ENCODE data around the gene NTRK2.

Gene NTRK2

DNA sequence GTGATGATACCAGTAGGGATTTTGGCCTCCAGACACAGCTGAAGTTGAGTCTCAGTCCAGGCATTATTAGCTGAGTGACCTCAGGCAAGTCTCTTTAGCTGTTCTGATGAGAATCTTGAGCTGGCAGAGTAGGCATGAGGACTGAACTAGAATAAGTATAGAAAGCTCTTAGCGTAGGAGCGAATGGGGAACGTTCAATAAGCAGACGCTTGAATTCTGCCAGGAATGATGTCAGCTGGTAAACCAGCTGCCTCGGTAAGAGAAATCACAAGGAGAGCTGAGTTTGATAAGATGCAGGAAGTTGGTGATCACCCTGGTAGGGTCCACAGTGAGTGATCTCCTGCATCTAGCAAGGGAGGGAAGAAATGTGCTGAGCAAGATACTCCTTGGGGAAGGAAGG is 280.4 kb downstream of the NTRK2 start:
- no peak for DNase-seq

DNA sequence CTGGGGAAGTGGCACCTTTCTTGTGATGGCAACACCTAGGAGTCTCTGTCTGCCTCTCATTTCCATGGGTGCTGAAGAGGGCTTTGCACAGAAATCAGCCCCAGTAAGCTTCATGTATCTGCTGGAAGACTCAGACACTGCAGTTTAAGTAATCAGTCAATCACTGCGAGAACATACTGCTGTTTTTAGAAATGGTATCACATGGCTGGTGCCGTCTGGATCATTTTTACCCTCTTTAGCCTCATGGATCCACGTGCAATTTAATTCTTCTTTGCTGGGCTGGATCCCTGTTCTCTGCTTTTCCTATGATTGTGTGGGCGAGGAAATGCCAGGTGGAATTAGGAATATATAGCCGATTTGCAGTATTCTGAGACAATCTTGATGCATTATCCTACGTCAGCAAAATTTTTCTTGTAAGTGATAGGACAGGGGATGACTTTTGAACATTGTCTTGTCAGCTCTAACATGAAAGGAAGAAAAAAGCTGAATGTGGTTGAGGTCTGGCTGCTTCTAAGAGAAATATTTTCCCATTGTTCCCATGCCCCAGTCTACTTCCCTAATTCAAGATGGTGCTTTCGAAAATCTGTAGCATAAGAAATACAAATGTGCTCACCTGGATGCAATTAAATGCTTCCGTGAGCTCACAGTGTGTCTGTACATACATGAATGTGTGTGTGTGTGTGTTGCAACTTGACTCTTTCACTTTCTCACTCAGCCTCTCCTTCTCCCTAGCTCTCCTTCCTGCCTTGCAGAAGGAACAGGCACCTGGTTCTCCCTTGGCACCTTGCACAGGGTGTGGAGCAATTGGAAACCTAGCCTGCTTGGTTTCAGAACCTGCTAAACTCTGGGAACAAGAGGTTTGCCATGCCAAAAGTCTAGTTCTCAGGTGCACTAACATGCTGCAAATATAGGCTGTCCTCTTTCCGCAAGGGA is 281.6 kb downstream of the NTRK2 start:
- no peak for DNase-seq

DNA sequence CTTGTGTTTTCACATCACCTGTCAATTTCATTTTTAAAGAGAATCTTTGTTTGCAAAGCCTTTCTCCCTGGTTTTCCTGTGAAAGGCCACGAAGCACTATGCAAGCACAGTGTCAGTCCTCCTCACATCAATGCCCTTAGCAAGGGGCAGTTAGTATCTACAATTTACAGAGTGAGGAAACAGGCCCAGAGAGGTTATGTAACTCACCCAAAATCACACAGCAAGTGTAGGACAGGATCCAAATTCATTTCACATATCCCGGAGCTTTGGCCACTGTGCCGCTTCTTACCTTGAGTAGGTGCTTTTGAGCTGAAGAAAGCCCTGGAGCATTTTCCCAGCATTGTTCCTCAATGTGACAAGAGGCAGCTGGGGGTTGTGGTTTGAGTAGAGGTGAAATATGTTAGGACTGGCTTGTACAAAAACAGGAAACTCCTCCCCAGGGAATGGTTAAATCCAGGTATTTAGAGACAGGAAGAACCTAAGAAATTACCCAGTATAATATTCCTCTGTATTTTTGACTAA is 283.8 kb downstream of the NTRK2 start:
- DNase-seq: no peak

DNA sequence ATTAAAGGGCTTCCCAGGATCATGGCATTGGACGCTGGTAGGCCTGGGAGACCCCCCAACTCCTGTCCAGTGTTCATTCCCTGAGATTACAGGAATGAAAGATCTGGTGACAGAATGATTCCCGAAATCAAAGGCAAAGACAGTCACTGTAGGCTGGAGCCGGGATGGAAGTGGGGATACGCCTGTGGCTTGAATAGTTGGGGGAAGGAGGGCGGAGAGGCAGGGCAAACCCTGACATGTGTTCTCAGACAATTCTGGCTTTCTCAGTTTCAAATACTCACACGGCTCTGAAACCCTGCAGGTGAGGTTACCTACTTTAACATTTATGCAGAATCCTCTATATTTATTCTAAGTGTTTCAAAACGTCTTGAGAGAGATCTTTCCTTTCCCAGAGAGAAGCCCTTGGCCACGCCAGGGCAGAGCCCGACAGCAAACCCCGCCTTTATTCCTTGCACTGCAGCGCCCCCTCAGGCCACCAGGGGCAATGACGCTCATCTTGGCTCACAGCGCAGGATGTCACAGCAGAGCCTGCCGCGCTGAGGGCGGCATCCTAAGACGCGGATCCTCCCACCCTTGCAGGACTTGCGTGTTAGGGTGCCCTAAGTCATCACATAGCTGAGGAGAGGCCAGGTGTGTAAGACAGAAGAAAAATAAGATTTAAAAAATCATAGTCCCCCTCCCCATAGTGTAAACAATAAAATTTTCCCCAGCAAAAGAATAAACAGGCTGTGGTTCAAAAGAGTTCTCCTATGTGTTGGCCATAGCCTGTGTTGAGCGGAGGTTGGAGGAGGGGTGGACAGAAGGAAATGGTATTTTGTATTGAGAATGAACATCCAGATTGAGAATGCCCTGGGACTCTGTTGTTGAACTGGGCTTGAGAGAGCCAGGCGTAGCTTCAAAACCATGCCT is 284.5 kb downstream of the NTRK2 start:
- peak; percentile 29 for DNase-seq

DNA sequence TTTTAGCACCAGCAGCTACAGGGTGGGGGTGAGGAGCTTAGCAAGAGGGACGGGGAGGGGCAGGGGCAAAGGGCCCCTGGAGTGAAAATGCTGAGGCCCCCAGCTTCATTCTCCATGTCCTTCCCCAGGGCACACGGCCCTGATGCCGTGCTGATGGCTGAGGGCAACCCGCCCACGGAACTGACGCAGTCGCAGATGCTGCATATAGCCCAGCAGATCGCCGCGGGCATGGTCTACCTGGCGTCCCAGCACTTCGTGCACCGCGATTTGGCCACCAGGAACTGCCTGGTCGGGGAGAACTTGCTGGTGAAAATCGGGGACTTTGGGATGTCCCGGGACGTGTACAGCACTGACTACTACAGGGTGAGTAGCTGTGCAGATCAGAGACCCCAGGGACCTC is 285.6 kb downstream of the NTRK2 start:
- DNase-seq: no peak

DNA sequence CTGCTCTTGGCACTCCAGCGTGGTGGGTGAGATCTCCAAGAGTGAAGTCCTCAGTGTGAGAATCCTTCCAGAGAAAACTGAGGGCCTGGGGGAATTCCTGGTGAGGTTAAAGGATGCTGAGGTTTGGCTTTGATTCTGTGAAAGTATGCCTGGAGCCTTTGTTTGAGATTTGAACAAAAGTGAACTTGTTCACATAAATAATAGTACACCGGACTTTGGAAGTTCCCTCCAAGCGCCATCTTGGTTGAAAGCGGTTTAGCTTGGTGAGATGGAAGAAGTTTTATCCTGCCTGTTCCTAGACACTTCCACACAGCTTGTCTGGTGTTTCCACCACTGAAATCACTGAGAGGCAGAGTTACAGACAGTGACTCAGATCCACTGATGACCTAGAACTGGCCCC is 286.4 kb downstream of the NTRK2 start:
- no peak for DNase-seq

DNA sequence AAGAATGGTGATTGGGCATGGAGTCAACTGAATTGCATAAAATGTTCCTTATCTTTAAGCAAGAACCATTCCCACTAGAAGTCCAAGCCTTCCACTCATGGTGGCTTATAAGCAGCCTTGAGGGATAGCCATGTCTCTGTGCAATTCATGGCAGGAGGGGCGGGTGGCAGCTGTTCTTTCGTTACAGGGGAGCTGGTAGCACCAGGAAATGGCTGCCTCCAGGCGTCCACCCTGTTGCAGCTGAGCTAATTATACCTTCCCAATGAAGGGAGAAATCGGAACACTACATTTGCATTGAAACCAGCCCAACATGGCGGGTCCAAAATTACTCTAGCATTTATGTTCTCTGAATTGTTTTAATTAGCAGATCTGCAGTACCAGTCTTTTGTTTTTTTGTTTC is 289.8 kb downstream of the NTRK2 start:
- no peak for DNase-seq

DNA sequence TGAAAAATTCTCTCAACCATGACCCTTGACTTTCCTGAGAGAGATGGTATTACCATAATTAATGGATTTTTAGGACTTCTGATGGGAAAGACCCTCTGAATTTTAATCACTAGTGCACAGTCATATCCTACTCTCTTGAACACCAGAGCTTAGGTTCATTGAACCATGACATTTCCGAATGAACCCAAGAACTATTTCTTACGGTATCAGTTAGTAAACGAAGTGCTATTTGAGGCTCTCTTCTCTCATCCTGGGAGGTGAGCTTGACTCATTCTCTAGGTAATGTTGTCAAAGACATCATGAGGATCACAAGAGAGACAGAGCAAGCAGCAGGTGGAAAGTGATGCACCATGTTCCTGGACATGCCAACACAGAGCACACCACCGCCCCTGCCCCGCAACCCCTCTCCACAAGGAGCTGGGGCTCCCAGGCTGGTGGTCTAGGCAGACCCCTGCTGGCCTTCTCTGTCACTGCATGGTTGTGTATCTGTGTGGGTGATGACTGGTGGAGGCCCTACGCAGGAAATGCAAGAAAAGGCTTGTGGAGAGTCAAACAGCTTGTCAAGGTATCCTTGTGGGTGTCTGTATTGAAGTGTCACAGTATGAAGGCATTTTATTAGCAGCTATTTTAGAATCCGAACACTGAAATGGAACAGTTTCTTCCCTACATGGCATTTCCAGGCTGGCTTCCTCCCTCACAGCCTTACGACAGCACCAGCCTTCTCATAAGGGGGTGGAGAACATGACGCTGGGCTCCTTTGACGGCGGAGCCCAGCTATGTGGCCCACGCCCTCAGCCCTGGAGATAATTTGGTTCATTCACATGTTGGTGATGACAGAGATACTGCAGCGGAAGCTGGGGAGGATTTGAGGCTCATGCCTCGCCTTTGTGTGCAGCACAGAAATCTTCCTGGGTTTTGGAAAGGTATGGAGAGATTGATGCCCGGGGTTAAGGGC is 297.6 kb downstream of the NTRK2 start:
- no peak for DNase-seq

DNA sequence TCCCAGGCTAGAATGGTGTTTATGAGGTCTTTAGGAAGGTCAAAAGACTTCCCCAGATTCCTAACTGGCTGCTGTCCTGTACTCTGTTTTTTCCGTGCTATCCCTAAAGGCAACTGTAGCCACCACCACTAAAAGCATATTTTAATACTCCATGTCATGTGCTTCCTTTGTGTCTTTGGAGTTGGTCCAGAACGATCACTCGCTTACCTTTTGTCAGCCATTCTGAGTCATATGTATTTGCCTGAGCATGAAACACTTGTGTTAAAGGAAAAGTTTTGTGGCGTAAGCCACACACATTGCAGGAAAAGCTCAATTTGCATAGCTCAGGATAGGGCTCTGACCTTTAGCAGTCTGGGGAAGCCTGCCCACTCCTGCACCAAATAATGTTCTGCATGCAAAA is 299.6 kb downstream of the NTRK2 start:
- no peak for DNase-seq

DNA sequence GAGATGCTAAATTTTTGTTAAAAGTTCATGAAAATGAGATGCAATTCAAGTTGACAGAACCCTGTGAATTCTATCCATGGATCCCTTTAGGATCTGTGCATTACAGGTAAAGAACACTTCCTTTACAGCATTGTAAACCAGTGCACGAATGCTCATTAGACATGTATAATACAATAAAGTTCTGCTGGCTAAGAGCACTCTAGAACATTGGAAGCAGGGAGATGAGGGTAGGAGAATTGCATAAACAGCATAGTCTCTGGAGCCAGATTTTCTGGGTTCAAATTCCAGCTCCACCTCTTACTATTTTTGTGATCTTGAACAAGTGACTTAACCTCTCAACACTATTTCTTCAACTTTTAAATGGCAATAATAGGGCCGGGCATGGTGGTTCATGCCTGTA is 300.2 kb downstream of the NTRK2 start:
- DNase-seq: no peak

DNA sequence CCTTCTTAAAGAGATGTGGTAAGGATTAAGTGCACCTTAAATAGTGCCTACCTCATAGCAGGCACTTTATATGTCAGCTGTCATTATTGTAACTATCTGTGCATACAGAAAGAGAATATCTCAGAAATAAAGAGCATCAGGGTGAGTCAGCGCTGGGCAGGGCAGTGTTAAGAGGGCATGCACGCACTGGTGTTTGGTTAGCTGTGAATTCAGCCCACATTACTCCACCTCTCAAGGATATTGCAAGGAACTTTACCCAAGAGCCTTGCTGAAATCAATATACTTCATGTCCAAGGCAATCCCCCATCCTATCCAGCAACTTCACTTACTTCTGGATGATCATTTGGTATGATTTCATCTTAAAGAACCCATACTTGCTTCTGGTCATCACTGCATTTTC is 300.9 kb downstream of the NTRK2 start:
- DNase-seq: no peak

DNA sequence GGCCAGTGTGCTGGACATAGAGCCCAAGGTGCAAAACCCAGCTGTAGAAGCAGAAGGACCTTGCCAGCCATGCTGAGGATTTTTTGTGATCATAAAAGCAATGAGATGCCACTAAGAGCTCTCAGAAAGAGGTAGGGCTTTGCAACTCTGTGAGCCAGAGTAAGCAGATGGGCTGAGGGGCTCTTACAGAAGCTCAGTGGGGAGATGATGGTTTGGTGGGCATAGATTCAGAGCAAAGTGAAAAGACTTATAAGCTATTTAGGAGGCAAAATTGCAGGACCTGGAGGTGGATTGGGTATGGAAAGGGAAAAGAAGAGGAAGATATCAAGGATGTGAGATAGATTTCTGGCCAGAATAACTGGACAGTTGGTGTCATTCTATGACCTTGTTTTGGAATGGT is 302.0 kb downstream of the NTRK2 start:
- DNase-seq: no peak

DNA sequence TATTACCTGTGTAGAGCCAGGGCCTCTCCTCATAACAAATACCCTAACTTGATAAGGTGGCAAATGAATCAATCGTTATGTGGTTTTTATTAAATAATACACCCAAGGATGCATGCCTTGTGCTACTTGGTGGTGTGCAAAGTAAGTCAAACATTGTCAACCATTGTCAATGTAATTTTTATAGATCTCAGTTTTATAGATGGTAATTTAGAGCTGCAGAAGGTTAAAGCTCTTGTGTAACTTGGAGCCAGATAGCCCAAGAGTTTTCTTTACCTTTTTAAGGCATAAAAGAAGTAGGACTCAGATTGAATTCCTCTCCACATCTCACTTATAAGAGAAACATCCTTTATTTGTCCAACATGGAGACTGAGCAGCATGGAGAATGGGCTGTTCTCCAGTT is 304.7 kb downstream of the NTRK2 start:
- DNase-seq: no peak

DNA sequence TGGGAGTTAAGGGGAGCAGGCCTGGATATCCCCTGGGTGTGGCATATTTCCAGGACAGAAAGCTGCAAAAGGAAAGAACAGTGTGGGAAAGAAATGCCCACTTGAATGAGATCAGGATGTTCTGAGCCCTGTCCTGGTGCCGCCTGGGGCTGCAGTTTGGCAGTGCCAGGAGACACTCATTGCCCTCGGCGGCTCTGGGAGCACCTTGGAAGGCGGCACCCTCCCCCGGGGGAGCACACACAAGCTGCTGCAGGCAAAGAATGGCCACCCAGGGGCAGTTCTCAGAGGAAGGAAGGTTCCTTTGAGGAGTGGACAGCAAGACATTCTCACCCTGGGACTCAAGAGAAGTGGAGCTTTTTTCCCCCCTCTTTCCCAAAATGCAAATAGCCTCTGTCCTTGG is 305.3 kb downstream of the NTRK2 start:
- DNase-seq: no peak

DNA sequence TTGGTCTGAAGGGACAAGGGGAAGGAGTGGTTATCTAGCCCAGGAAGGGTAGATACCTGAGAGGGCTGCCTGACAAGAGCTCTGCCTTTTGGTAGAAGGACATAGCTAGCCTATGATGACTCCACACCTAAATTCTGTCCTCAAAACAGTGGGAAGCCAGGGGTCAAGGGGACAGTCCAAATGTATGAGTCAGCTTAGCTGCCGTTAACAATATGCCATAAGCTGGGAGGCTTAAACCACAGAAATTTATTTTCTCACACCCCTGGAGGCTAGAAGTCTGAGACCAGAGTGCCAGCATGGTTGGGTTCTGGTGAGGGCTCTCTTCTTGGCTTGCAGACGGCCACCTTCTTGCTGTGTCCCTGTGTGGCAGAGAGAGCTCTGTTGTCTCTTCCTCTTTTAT is 306.4 kb downstream of the NTRK2 start:
- no peak for DNase-seq

DNA sequence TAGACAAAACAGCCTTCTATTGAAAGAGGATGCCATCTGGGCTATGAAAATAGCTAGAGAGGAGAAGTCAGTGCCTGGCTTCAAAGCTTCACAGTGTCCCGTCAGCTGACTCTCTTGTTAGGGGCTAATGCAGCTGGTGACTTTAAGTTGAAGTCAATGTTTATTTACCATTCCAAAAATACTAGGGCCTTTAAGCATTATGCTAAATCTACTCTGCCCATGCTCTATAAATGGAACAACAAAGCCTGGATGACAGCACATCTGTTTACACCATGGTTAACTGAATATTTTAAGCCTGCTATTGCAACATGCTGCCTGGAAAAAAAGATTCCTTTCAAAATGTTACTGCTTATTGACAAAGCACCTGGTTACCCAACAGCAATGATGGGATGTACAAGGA is 309.1 kb downstream of the NTRK2 start:
- no peak for DNase-seq

DNA sequence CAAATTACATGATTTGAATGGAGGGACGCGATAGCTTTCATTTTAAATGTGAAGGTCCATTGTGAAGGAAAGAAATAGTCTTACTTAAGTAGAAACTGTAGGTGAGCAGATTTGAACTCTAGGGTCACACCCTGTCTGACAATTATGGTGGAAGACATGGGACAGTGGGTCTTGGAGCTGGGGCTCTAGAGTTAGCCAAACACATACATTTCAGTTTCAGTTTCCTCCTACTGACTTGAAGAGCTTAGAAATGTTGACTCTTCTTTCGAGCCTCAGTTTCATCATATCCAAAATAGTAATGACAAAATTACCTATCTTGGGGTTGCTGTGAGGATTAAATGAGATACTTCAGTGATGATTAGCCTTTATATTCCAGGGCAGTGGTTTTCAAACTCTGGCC is 314.2 kb downstream of the NTRK2 start:
- DNase-seq: no peak

DNA sequence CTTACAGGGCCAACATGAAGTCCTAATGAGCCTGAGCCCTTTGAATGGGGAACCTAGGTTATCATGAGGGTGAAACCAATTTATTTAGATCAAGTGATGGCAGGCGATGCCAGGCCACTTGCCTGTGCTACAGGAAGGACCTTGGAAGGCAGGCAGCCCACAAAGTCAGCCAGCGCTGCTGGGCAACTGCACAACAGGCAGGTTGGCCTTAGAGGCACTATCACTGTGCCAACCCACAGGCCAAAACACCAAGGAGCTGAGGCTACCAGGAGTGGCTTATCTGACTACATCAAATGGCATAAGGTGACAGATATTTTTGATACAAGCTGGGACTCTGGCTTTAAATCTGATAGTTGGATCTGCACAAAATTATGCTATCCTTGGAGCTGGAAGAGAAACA is 319.1 kb downstream of the NTRK2 start:
- no peak for DNase-seq

DNA sequence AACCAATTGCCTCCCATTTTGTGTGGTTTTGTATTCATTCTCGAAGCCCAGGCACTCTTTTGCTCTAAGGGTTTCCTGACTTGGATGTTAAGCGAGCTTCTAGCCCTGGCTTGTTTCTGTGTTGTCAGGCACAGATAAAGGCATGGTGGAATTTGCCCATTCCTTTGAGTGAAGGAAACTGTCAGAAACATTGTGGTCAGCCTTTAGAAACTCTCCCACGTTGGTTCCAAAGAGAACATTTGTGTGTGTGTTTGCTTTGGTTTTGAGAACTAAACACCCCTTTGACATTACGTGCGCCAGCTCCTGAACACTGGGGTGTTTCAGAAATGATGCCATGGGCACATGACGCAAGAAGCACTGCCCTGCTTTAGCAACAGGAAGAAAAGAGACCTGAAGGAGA is 320.9 kb downstream of the NTRK2 start:
- no peak for DNase-seq

DNA sequence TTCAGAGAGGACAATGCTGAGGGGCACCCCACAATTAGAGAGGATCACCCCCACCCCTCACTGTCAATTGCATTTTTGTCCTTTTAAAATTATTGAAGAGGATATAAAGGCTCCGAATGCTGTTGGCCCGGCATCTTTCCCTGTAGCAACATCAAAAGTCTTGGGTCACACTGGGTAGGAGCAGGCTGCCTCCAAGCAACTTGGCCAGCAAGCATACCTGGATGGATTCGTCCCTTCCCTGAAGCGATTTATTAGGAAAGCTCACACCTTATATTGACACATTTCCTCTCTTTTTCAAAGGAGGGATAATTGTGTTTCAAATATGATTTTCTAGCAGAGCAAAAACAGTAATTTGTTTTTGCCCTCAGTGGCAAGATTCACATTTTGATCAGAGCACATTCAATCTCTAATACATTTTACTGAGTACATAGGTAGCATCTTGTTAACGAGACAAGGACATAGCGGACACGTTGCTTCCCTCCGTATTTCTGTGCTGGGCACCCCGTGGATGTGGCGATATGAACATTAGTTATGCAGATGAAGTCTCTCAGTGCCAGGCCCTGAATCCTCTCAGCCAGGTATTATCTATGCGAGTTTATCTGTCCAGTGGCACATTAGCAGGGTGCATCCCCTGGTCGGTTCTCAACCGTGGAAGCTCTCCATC is 321.5 kb downstream of the NTRK2 start:
- no peak for DNase-seq

DNA sequence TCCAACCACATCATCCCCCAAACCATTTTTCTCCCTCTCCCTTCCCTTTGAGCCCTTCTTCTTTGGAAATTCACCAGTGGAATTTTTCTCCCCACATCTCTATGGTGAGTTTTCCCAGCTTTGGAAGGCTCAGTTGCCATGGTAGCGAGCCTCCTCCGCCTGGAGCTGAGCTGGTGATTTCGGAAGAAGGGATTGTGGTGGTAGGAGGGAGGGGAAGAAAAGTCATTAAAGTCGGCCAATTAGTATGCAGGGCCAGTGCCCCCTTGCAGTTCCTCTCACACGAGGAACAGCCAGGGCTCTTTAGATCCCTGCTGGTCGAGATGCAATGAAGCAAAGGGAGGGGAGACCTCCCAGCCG is 322.0 kb downstream of the NTRK2 start:
- DNase-seq: no peak

DNA sequence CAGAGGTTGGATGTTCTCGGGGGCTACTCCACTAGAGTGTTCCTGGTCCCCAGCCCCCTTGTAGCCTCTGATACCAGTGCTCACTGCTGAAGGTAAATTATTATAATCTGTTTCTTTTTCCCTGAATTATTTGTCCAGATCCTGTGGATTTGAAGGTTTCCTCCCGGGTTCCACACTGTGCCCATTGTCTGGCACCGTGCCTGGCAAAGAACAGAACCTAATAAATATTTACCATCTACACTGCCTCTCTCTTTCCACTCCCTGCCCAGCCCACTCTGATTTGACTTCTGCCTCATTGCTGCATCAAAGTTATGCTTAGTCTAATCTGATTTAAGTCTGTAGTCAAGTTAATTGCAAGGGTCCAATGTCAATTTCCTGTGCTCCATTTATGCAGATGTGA is 322.9 kb downstream of the NTRK2 start:
- DNase-seq: no peak
